Fibroblast of the aortic adventitia (primary cell): ENCODE measurements around the gene FMR1. TPM values are rescaled to one million over a fixed set of nuclear protein-coding genes. Genes with fewer than 3 reads are reported as not detected.

Source experiments
- DNase-seq: peaks from one replicate; pipeline ENCODE4 v3.0.0-alpha.2; 2010; ENCODE audit warnings: low read depth
- H3K4me3 ChIP-seq: 2 replicates; pipeline ENCODE4 v1.5.1; 2011; ENCODE audit warnings: low read depth, mild to moderate bottlenecking, control low read depth, low read length, moderate library complexity
- CTCF ChIP-seq: IDR thresholded peaks from 2 replicates; pipeline ENCODE4 v1.5.1; 2011; ENCODE audit warnings: mild to moderate bottlenecking, low read length, control low read depth, inconsistent platforms; ENCODE audit not compliant: insufficient read depth
- small RNA-seq: library from RNA; depleted of rRNA; stranded (forward); fragments of <200 nt; gene quantifications from one replicate; pipeline ENCODE3, GENCODE V24; 2012
- total RNA-seq: library from RNA; depleted of rRNA; stranded (reverse); fragments of >200 nt; gene quantifications from 2 replicates; pipeline ENCODE4 v1.2.3, GENCODE V29; 2012; ENCODE audit warnings: low replicate concordance

FMR1 gene
- total RNA-seq, 1 donor, result 32.1 TPM

DNA sequence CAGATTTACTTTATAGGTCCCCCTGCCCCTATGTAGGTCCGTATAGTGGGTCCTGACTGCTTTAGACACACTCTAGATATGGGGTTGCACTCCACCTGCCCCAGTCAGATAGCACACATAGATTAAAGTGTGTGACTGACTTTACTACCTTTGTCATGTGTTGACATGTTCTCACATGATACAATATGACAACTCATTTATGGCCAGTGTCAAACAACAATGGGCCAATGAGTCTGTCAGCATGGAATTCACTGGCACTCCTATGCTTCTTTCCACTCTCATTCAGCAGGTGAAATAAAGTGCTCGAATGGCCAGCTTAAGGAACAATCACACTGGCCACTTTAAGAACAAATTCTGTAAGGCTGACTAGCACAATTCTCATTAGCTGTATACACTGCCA lies 45.6 kb downstream of the FMR1 start:
- DNase-seq, result no peak
- no peak overlapping the region for H3K4me3 ChIP-seq
- no peak for TF ChIP-seq CTCF

GRCh38 chrX:147958291-147958690 lies 46.6 kb downstream of the FMR1 start:
- no peak overlapping the region for H3K4me3 ChIP-seq
- TF ChIP-seq CTCF, result no peak
- peak; percentile 7 for DNase-seq

DNA sequence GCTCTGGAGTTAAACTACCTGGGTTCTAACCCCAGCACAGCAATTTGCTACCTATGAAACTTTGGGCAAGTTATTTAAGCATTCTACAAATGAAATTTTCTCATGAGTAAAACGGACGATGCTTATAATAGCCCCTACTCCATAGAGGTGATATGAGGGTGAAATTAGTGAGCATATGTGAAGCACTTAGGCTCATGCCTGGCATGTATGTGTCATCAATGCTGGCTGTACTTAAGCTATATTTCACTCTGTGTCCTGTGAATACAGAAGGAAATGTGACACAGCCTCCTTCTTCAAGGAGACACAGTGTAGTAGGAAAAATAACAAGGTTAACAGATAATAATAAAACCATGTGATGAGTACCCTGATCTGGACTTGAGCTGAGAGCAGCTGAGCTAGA lies 49.0 kb downstream of the FMR1 start:
- no peak for DNase-seq
- H3K4me3 ChIP-seq, result no peak overlapping the region
- TF ChIP-seq CTCF, result no peak

GRCh38 chrX:147962476-147962875 lies 50.8 kb downstream of the FMR1 start:
- no peak for TF ChIP-seq CTCF
- no peak overlapping the region for H3K4me3 ChIP-seq
- DNase-seq, result no peak

- no peak for TF ChIP-seq CTCF
- no peak for DNase-seq
- no peak overlapping the region for H3K4me3 ChIP-seq
Observed at GRCh38 chrX:147978931-147979330, 67.2 kb downstream of the FMR1 start.

DNA sequence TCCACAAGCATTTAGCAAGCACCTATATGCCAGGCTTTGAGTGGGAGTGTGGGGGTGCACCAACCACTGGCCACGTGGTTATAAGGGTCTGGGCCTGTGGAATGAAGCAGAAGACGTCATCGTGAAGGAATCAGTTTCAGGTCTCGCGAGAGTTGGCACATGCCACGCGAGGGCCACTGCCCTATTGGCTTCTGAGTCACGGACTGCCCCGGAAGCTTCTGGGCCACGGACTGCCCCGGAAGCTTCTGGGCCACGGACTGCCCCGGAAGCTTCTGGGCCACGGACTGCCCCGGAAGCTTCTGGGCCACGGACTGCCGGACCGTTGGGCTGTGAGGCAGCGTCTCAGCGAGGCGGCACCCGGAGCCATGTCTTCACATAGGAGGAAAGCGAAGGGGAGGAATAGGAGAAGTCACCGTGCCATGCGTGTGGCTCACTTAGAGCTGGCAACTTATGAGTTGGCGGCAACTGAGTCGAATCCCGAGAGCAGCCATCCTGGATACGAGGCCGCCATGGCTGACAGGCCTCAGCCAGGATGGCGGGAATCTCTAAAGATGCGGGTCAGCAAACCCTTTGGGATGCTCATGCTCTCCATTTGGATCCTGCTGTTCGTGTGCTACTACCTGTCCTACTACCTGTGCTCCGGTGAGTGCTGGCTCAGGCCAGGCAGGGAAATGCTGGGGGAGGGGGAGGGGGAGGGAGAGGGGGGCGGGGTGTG lies 69.5 kb downstream of the FMR1 start, which contains the start of gene FMR1NB:
Gene FMR1NB, plus strand, starts transcription at position 300 of the 715 bp plus-strand sequence. Its CDS starts 66 bp downstream, at position 366.
- no peak within 1 kb of the TSS for H3K4me3 ChIP-seq
- no peak for TF ChIP-seq CTCF
- no peak for DNase-seq

Small RNAs within 50 kb of the gene (small RNA-seq; reads per million reads assigned to genes)
- gene RF02118, result 0.19 reads per million

Other genes with a start within 250 kb of the FMR1 start
- gene FMR1NB, start 69.4 kb downstream of the FMR1 start, total RNA-seq, result not detected in 2 replicates